Measurements from ENCODE around the gene RLBP1. TPM values are rescaled to one million over a fixed set of nuclear protein-coding genes. Genes with fewer than 3 reads are reported as not detected.
A peak's percentile ranks its signal among the peaks of the same experiment; 100 is the strongest.

RLBP1 gene
- total and polyA plus RNA-seq, 12 donors: not detected

GRCh38 chr15:89196994-89197393, 24.4 kb downstream of the RLBP1 start:
- no peaks in the 10 kb centered on the region for H3K27me3 ChIP-seq
- H3K9me3 ChIP-seq: no peaks in the 10 kb centered on the region
- peaks cover 0 to 53% (median 32%) of the 10 kb centered on the region in 9 donors for H3K4me1 ChIP-seq
- peaks cover 0 to 93% (median 51%) of the 10 kb centered on the region in 9 donors for H3K36me3 ChIP-seq
- H3K27ac ChIP-seq: peak overlapping the region in 8 of 10 donors; percentile 0 to 72 (median 48)
- TF ChIP-seq CTCF (IDR thresholded peaks at IDR 0.05): no peak
- intact Hi-C loops (cut with DNase I): no loop called here
- no peak for ATAC-seq
- 51 to 55% methylated on average over 7 of the region's 7 CpGs for WGBS, 2 donors
- H3K4me3 ChIP-seq: no peak overlapping the region
- DNase-seq: no peak

- H3K4me3 ChIP-seq: no peak overlapping the region
- no peaks in the 10 kb centered on the region for H3K27me3 ChIP-seq
- DNase-seq (no peak), ATAC-seq (no peak)
- H3K36me3 ChIP-seq: peaks cover 0 to 100% (median 59%) of the 10 kb centered on the region in 9 donors
- intact Hi-C loops (cut with DNase I): no loop called here
- H3K27ac ChIP-seq: peak overlapping the region in 4 of 10 donors; percentile 46 to 72 (median 56)
- H3K9me3 ChIP-seq: no peaks in the 10 kb centered on the region
- WGBS, 2 donors: 86 to 91% methylated on average over 6 of the region's 6 CpGs
- peaks cover 0 to 53% (median 32%) of the 10 kb centered on the region in 9 donors for H3K4me1 ChIP-seq
- no peak for TF ChIP-seq CTCF (IDR thresholded peaks at IDR 0.05)
Measured at GRCh38 chr15:89196241-89196640, 25.1 kb downstream of the RLBP1 start.

GRCh38 chr15:89195836-89196235, 25.5 kb downstream of the RLBP1 start:
- no peak for TF ChIP-seq CTCF (IDR thresholded peaks at IDR 0.05)
- peaks cover 0 to 53% (median 32%) of the 10 kb centered on the region in 9 donors for H3K4me1 ChIP-seq
- DNase-seq: no peak
- no peaks in the 10 kb centered on the region for H3K27me3 ChIP-seq
- no peak overlapping the region for H3K4me3 ChIP-seq
- intact Hi-C loops (cut with DNase I): no loop called here
- peak in 2 of 8 donors; percentile 20 to 29 for ATAC-seq
- 74 to 77% methylated on average over 8 of the region's 8 CpGs for WGBS, 2 donors
- H3K9me3 ChIP-seq: no peaks in the 10 kb centered on the region
- H3K27ac ChIP-seq: peak overlapping the region in 4 of 10 donors; percentile 46 to 72 (median 56)
- peaks cover 0 to 100% (median 63%) of the 10 kb centered on the region in 9 donors for H3K36me3 ChIP-seq

- H3K9me3 ChIP-seq: no peaks in the 10 kb centered on the region
- H3K4me3 ChIP-seq: no peak overlapping the region
- no peak for TF ChIP-seq CTCF (IDR thresholded peaks at IDR 0.05)
- no peak for ATAC-seq
- peaks cover 0 to 100% (median 67%) of the 10 kb centered on the region in 9 donors for H3K36me3 ChIP-seq
- no peak overlapping the region for H3K27ac ChIP-seq
- H3K27me3 ChIP-seq: no peaks in the 10 kb centered on the region
- no peak for DNase-seq
- intact Hi-C loops (cut with DNase I): no loop called here
- H3K4me1 ChIP-seq: peaks cover 0 to 42% (median 23%) of the 10 kb centered on the region in 9 donors
- WGBS, 2 donors: 93 to 95% methylated on average over 4 of the region's 4 CpGs
Measured at GRCh38 chr15:89194608-89195007, 26.8 kb downstream of the RLBP1 start.

Data from heart right ventricle (tissue), 16 donors.